Testis (tissue), 3 donors: ENCODE results near the gene PCNX3. TPM values are rescaled to one million over a fixed set of nuclear protein-coding genes. Genes with fewer than 3 reads are reported as not detected.

Experiments used
- DNase-seq: peaks from one replicate; pipeline ENCODE4 v3.0.0-alpha.2; 2019
- H3K27ac ChIP-seq, 2 donors: fragments of 200-600 bp; sonication (generic); one replicate each; pipeline ENCODE4 v1.5.1; 2019
- H3K27me3 ChIP-seq: fragments of 200-600 bp; sonication (generic); one replicate; pipeline ENCODE4 v1.5.1; 2019
- H3K36me3 ChIP-seq: fragments of 200-600 bp; sonication (generic); one replicate; pipeline ENCODE4 v1.5.1; 2017; ENCODE audit warnings: low read depth; ENCODE audit errors: missing control alignments
- H3K4me1 ChIP-seq: fragments of 200-600 bp; sonication (generic); one replicate; pipeline ENCODE4 v1.5.1; 2019
- H3K4me3 ChIP-seq, 2 donors: fragments of 200-600 bp; sonication (generic); one replicate each; pipeline ENCODE4 v1.5.1; 2017 to 2019
- H3K9me3 ChIP-seq: fragments of 200-600 bp; sonication (generic); one replicate; pipeline ENCODE4 v1.5.1; 2017
- CTCF ChIP-seq, 3 experiments: fragments of 450-650 bp in 2 of 3; fragments of 200-600 bp in 1 of 3; sonication (generic) in 1 of 3; IDR thresholded peaks; one replicate each; pipeline ENCODE4 v1.5.1; 2016 to 2019; ENCODE audit warnings: antibody characterized with exemption in 3 of 3, mild to moderate bottlenecking in 2 of 3, moderate library complexity in 1 of 3
- POLR2A ChIP-seq: fragments of 450-650 bp; IDR thresholded peaks from one replicate; pipeline ENCODE4 v1.6.1; 2017; ENCODE audit warnings: antibody characterized with exemption, mild to moderate bottlenecking, moderate library complexity
- WGBS, 2 donors: methylation state at CpG; one replicate each; pipeline ENCODE4 v1.1.5; 2018; 5-methylcytosine and 5-hydroxymethylcytosine counted together
- intact Hi-C: fragments of 100-400 bp; cut with DNase I; formaldehyde crosslinking; loops from one replicate; pipeline ENCODE4 v1.15.1; 2023; ENCODE audit warnings: low total_unique reads
- polyA plus RNA-seq: library from polyadenylated mRNA; stranded (reverse); fragments of 350-450 nt; fragmentation: Illumina TruSeq; extraction: RNeasy Lipid Tissue Mini Kit (QIAGEN cat#74804); gene quantifications from one replicate; pipeline ENCODE4 v1.2.3, GENCODE V29; 2014; ENCODE audit warnings: low read depth, low replicate concordance; ENCODE audit not compliant: insufficient read depth
- total RNA-seq, 2 donors: library from RNA; depleted of rRNA; stranded (reverse); fragments of >200 nt; gene quantifications; one replicate each; pipeline ENCODE4 v1.2.3, GENCODE V29; 2016

Gene PCNX3
- total and polyA plus RNA-seq, 3 donors from 2014 or later = 61.4 to 87.6 (median 78.4) TPM

DNA sequence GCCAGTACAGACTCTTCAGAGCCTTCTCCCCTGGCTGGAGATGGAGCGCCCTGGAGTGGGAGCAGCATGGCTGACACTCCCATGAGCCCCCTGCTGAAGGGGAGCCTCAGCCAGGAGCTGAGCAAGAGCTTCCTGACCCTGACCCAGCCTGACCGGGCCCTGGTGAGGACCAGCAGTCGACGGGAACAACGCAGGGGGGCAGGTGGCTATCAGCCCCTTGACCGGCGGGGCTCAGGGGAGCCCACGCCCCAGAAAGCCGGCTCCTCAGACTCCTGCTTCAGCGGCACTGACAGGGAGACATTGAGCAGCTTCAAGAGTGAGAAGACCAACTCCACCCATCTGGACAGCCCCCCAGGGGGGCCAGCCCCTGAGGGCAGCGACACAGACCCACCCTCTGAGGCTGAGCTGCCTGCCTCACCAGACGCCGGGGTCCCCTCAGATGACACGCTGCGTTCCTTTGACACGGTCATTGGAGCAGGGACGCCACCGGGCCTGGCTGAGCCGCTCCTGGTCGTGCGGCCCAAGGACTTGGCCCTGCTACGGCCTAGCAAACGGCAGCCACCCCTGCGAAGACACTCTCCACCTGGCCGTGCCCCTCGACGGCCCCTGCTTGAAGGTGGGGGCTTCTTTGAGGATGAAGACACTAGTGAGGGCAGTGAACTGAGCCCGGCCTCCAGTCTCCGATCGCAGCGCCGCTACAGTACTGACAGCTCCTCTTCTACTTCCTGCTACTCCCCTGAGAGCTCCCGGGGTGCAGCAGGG is 2.6 kb downstream of the PCNX3 start:
- Histone ChIP-seq H3K27ac (no peak overlapping the region), H3K36me3 (no peaks in the 10 kb centered on the region), H3K4me1 (peaks cover 19% of the 10 kb centered on the region), H3K27me3 (no peaks in the 10 kb centered on the region), H3K4me3 (no peak overlapping the region), H3K9me3 (no peaks in the 10 kb centered on the region)
- WGBS, 2 donors = 87 to 91% methylated on average over 11 to 33 of the region's 33 CpGs
- DNase-seq = no peak
- TF ChIP-seq CTCF (IDR thresholded peaks at IDR 0.05) (no peak), POLR2A (no peak)
- intact Hi-C loops = no loop called here

DNA sequence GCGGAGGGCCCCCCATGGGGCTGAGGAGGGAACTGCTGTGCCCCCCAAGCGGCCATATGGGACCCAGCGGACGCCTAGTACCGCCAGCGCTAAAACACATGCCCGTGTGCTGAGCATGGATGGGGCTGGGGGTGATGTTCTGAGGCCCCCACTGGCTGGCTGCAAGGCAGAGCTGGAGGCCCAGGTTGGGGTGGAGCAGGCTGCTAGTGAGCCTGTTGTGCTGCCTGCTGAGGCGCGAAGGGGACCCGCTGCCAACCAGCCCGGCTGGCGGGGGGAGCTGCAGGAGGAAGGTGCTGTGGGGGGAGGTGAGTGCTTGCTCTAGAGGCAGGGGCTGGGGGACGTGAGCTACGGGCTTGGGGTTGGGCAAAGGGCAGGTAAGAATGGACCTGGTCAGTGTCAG is 3.2 kb downstream of the PCNX3 start:
- no peak overlapping the region for H3K4me3 ChIP-seq
- intact Hi-C loops = no loop called here
- no peak for DNase-seq
- no peak overlapping the region for H3K27ac ChIP-seq
- no peak for TF ChIP-seq CTCF (IDR thresholded peaks at IDR 0.05)
- TF ChIP-seq POLR2A = no peak
- H3K27me3 ChIP-seq = no peaks in the 10 kb centered on the region
- peaks cover 14% of the 10 kb centered on the region for H3K4me1 ChIP-seq
- H3K36me3 ChIP-seq = no peaks in the 10 kb centered on the region
- no peaks in the 10 kb centered on the region for H3K9me3 ChIP-seq
- WGBS, 2 donors = 92% methylated on average over 14 of the region's 14 CpGs; no CpG with 5 or more reads in 1 of the 2 donors

- intact Hi-C loops = no loop called here
- Histone ChIP-seq H3K27me3 (no peaks in the 10 kb centered on the region), H3K4me3 (no peak overlapping the region), H3K36me3 (no peaks in the 10 kb centered on the region), H3K27ac (no peak overlapping the region), H3K4me1 (peaks cover 14% of the 10 kb centered on the region), H3K9me3 (no peaks in the 10 kb centered on the region)
- WGBS, 2 donors = 94 to 100% methylated on average over 3 to 20 of the region's 29 CpGs
- TF ChIP-seq CTCF (IDR thresholded peaks at IDR 0.05) = no peak
- no peak for TF ChIP-seq POLR2A
- DNase-seq = no peak
Measured at GRCh38 chr11:65619281-65619928, 3.8 kb downstream of the PCNX3 start.

DNA sequence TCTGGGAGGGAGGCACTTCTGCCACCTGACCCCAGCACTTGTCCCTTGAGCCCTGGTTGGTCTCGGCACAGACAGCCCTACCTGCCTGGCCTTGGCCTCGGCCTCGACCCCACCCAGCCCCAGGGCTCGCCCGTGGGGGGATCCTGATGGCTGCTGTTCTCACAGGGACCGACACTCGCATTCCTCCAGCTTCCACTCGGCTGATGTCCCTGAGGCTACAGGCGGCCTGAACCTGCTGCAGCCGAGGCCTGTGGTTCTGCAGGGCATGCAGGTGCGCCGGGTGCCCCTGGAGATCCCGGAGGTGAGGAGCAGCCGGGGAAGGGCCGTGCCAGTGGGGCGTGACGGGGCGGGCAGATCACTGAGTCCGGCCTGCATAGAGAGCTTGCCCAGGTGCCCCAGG is 5.1 kb downstream of the PCNX3 start:
- no peak for DNase-seq
- no peaks in the 10 kb centered on the region for H3K27me3 ChIP-seq
- H3K9me3 ChIP-seq = no peaks in the 10 kb centered on the region
- WGBS, 2 donors = 79% methylated on average over 17 of the region's 19 CpGs; no CpG with 5 or more reads in 1 of the 2 donors
- H3K4me3 ChIP-seq = no peak overlapping the region
- peaks cover 14% of the 10 kb centered on the region for H3K4me1 ChIP-seq
- H3K27ac ChIP-seq = no peak overlapping the region
- intact Hi-C loops = no loop called here
- no peaks in the 10 kb centered on the region for H3K36me3 ChIP-seq
- TF ChIP-seq CTCF (IDR thresholded peaks at IDR 0.05) = no peak
- no peak for TF ChIP-seq POLR2A
